HEK293 (cell line): ENCODE data around the gene STIM1.

Source experiments
- CTCF ChIA-PET: fragments of 350-600 bp; formaldehyde crosslinking; extraction: SDS; loops from one replicate; lab custom pipeline; 2021; ENCODE audit warnings: antibody characterized with exemption; lab: Yijun Ruan, JAX
- POLR2A ChIA-PET: fragments of 300-600 bp; formaldehyde crosslinking; extraction: SDS; loops from one replicate; lab custom pipeline; 2020; ENCODE audit warnings: antibody characterized with exemption, inconsistent platforms; lab: Yijun Ruan, JAX
- H3K27ac ChIP-seq: fragments of 200-500 bp; sonication (Bioruptor generic); 2 replicates; pipeline ENCODE4 v1.5.1; 2014; ENCODE audit warnings: low read depth, low read length, control low read depth, inconsistent platforms; ENCODE audit errors: extremely low read depth
- H3K36me3 ChIP-seq, 2 experiments: fragments of 200-500 bp in 1 of 2; sonication (Bioruptor generic) in 1 of 2; 1 replicate in 1 of 2; 2 replicates in 1 of 2; pipeline ENCODE4 v1.5.1; 2014 to 2017; ENCODE audit warnings: inconsistent platforms in 2 of 2, low read length in 2 of 2; ENCODE audit not compliant: control insufficient read depth in 2 of 2, insufficient read depth in 1 of 2
- H3K4me1 ChIP-seq: fragments of 200-500 bp; sonication (Bioruptor generic); 2 replicates; pipeline ENCODE4 v1.5.1; 2014; ENCODE audit warnings: mild to moderate bottlenecking, low read length, inconsistent platforms; ENCODE audit not compliant: control insufficient read depth, insufficient read depth
- H3K4me3 ChIP-seq: 2 replicates; pipeline ENCODE4 v1.5.1; 2011; ENCODE audit warnings: low read depth, mild to moderate bottlenecking, control low read depth, low read length, moderate library complexity
- H3K9me3 ChIP-seq: fragments of 200-500 bp; sonication (Bioruptor generic); 2 replicates; pipeline ENCODE4 v1.5.1; 2014; ENCODE audit warnings: low read depth, low read length, inconsistent platforms; ENCODE audit not compliant: control insufficient read depth, insufficient read depth
- HIC1 ChIP-seq: fragments of 450-650 bp; formaldehyde crosslinking; IDR thresholded peaks from 2 replicates; pipeline ENCODE4 v1.5.1; 2016; ENCODE audit warnings: missing biosample characterization, missing genetic modification characterization
- MZF1 ChIP-seq: fragments of 450-650 bp; formaldehyde crosslinking; IDR thresholded peaks from 2 replicates; pipeline ENCODE4 v1.5.1; 2017; ENCODE audit warnings: missing biosample characterization, missing genetic modification characterization, borderline replicate concordance
- PRDM1 ChIP-seq: fragments of 450-650 bp; formaldehyde crosslinking; IDR thresholded peaks from 2 replicates; pipeline ENCODE4; 2016; ENCODE audit warnings: missing biosample characterization, missing genetic modification characterization
- RBAK ChIP-seq: fragments of 450-650 bp; formaldehyde crosslinking; IDR thresholded peaks from 2 replicates; pipeline ENCODE4 v1.5.1; 2016; ENCODE audit warnings: missing biosample characterization, missing genetic modification characterization
- WT1 ChIP-seq: fragments of 450-650 bp; formaldehyde crosslinking; IDR thresholded peaks from 2 replicates; pipeline ENCODE4 v1.5.1; 2016; ENCODE audit warnings: missing biosample characterization, missing genetic modification characterization
- ZNF112 ChIP-seq: fragments of 450-650 bp; formaldehyde crosslinking; IDR thresholded peaks from 2 replicates; pipeline ENCODE4 v1.5.0; 2017; ENCODE audit warnings: missing biosample characterization, missing genetic modification characterization
- ZNF121 ChIP-seq: fragments of 450-650 bp; formaldehyde crosslinking; IDR thresholded peaks from 2 replicates; pipeline ENCODE4 v1.5.1; 2016; ENCODE audit warnings: missing biosample characterization, missing genetic modification characterization
- ZNF157 ChIP-seq: fragments of 450-650 bp; formaldehyde crosslinking; IDR thresholded peaks from 2 replicates; pipeline ENCODE4 v1.5.1; 2016; ENCODE audit warnings: missing biosample characterization, missing genetic modification characterization
- ZNF221 ChIP-seq: fragments of 450-650 bp; formaldehyde crosslinking; IDR thresholded peaks from 2 replicates; pipeline ENCODE4 v1.5.1; 2017; ENCODE audit warnings: missing biosample characterization, missing genetic modification characterization, borderline replicate concordance
- ZNF394 ChIP-seq: fragments of 450-650 bp; formaldehyde crosslinking; IDR thresholded peaks from 2 replicates; pipeline ENCODE4 v1.5.1; 2016; ENCODE audit warnings: missing biosample characterization, missing genetic modification characterization, mild to moderate bottlenecking, moderate library complexity, borderline replicate concordance
- ZNF488 ChIP-seq: fragments of 450-650 bp; formaldehyde crosslinking; IDR thresholded peaks from 2 replicates; pipeline ENCODE4 v1.5.1; 2016; ENCODE audit warnings: missing biosample characterization, missing genetic modification characterization
- ZNF510 ChIP-seq: fragments of 450-650 bp; formaldehyde crosslinking; IDR thresholded peaks from 2 replicates; pipeline ENCODE4 v1.5.1; 2018; ENCODE audit warnings: mild to moderate bottlenecking, missing genetic modification characterization, missing biosample characterization; ENCODE audit not compliant: insufficient replicate concordance
- ZNF585B ChIP-seq: fragments of 450-650 bp; formaldehyde crosslinking; IDR thresholded peaks from 2 replicates; pipeline ENCODE4 v1.5.1; 2016; ENCODE audit warnings: missing biosample characterization, missing genetic modification characterization
- ZNF596 ChIP-seq: fragments of 450-650 bp; IDR thresholded peaks from 2 replicates; pipeline ENCODE4 v1.5.0; 2018; ENCODE audit warnings: missing biosample characterization, mild to moderate bottlenecking, missing genetic modification characterization, moderate library complexity
- ZNF639 ChIP-seq: fragments of 450-650 bp; formaldehyde crosslinking; IDR thresholded peaks from 2 replicates; pipeline ENCODE4 v1.5.1; 2016; ENCODE audit warnings: missing biosample characterization, missing genetic modification characterization
- ZNF692 ChIP-seq: fragments of 450-650 bp; formaldehyde crosslinking; IDR thresholded peaks from 2 replicates; pipeline ENCODE4 v1.5.1; 2016; ENCODE audit warnings: missing biosample characterization, missing genetic modification characterization
- ZNF76 ChIP-seq: fragments of 450-650 bp; formaldehyde crosslinking; IDR thresholded peaks from 2 replicates; pipeline ENCODE4; 2016; ENCODE audit warnings: low read depth, missing biosample characterization, missing genetic modification characterization, borderline replicate concordance
- ZNF837 ChIP-seq: fragments of 450-650 bp; formaldehyde crosslinking; IDR thresholded peaks from 2 replicates; pipeline ENCODE4 v1.5.1; 2016; ENCODE audit warnings: missing biosample characterization, missing genetic modification characterization

STIM1 gene

DNA sequence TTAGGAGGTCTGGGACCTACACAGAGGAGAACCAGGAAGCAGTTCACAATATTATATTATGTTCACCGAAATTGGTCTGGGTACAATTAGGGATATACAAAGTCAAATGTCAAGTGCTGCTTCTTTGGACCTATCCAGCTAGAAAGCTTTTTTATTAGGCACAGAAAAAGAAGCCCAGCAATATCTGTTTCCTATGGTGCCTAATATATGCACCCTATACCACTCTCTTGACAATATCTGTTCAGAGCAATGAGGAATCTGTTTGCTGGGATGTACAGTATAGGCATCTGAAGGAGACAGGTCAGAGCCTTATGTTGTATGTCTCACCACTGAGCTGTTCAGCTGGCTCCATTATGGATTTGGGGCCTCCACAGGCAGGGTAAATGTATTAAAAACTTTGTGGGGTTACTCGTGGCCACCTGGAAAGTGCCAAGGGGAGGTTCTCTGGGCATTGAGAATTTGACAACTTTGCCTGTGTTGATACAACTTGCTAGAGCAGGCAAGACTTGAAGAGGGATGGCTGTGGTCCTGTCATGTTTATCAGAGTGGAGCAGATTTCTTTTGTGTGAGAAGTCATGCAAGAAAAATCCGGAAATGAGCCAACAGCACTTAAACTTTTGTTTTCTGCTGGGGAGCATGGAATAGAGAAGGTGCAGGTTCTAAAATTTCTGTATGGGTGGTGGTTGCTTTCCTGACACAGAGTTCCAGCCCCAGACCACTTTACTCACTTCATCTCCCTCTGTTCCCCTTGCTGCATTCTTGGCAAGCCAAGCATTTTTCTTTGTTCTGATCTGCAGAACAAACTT lies 10.1 kb downstream of the STIM1 start:
- Histone ChIP-seq H3K4me1 (peaks cover 4% of the 10 kb centered on the region; the same call in 1 of the 2 replicates), H3K27ac (no peak overlapping the region; the same call in 1 of the 2 replicates), H3K9me3 (no peaks in the 10 kb centered on the region), H3K4me3 (no peak overlapping the region)
- POLR2A ChIA-PET = interaction anchor here (0.5 to 1.5 kb wide), 4 partner anchors 9 to 183 kb away, joined by 3 to 4 read pairs (median 3); partner anchors contain the start of gene RHOG
- CTCF ChIA-PET = interaction anchor here (1.4 to 1.9 kb wide), 2 partner anchors 11 to 17 kb away, joined by 4 to 19 read pairs; partner anchors contain the start of gene STIM1
- TF ChIP-seq ZNF394 (tag by site-specific recombination) (no peak), PRDM1 (tag by site-specific recombination) (0 out of 2 replicates have a peak, but pooled peaks have one; percentile 10)
- TF ChIP-seq, all 188 proteins: peak for 1
- H3K36me3 ChIP-seq = no peaks in the 10 kb centered on the region

DNA sequence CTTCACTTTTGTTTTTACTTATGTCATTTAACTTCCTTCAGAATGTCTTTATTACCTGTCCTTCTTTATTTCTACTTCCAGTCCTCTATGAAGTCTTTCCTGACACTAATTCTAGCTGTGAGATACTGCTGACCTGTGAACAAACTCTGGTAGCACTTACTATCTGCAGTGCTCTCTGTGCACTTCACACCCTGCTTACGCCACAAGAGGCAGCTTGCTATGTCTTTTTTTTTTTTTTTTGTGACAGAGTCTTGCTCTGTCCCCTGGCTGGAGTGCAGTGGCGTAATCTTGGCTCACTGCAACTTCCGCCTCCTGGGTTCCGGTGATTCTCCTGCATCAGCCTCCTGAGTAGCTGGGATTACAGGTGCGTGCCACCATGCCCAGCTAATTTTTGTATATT lies 10.7 kb downstream of the STIM1 start:
- TF ChIP-seq PRDM1 (tag by site-specific recombination) (0 out of 2 replicates have a peak, but pooled peaks have one; percentile 3), ZNF157 (tag by site-specific recombination) (no peak), ZNF121 (no peak)
- ChIA-PET CTCF (interaction anchor here (1.2 to 13.3 kb wide), 4 partner anchors 10 to 47 kb away, joined by 4 to 95 read pairs (median 12); partner anchors contain the start of gene STIM1), POLR2A (interaction anchor here (0.8 to 1.5 kb wide), 3 partner anchors 10 to 25 kb away, joined by 3 to 4 read pairs (median 3); partner anchors contain the start of gene RHOG)
- no peak overlapping the region for H3K4me3 ChIP-seq
- H3K9me3 ChIP-seq = no peaks in the 10 kb centered on the region
- H3K27ac ChIP-seq = no peak overlapping the region
- peaks cover 4% of the 10 kb centered on the region; the same call in 1 of the 2 replicates for H3K4me1 ChIP-seq
- no peaks in the 10 kb centered on the region for H3K36me3 ChIP-seq

- TF ChIP-seq ZNF837 (no peak), ZNF112 (no peak), ZNF76 (tag by site-specific recombination) (no peak), ZNF488 (tag by site-specific recombination) (no peak), ZNF585B (tag by site-specific recombination) (no peak), ZNF596 (tag by site-specific recombination) (no peak), ZNF639 (tag by site-specific recombination) (no peak), WT1 (tag by site-specific recombination) (no peak), MZF1 (no peak), ZNF510 (no peak), HIC1 (tag by site-specific recombination) (no peak), ZNF692 (tag by site-specific recombination) (no peak), ZNF221 (no peak), RBAK (tag by site-specific recombination) (no peak)
- no peaks in the 10 kb centered on the region for H3K36me3 ChIP-seq
- ChIA-PET CTCF (interaction anchor here (1.0 to 13.3 kb wide), 5 partner anchors 10 to 48 kb away, joined by 3 to 95 read pairs (median 4); partner anchors contain the start of gene STIM1), POLR2A (interaction anchor here (1.2 to 1.6 kb wide), 3 partner anchors 11 to 12 kb away, joined by 4 read pairs; partner anchors contain the start of gene STIM1)
- no peak overlapping the region for H3K4me3 ChIP-seq
- no peaks in the 10 kb centered on the region for H3K9me3 ChIP-seq
- H3K4me1 ChIP-seq = peaks cover 4% of the 10 kb centered on the region; the same call in 1 of the 2 replicates
- no peak overlapping the region for H3K27ac ChIP-seq
Measured at GRCh38 chr11:3866836-3867208, 11.4 kb downstream of the STIM1 start.
